DND-41 (cell line): ENCODE measurements around the gene MBNL2.

Experiments used
- ATAC-seq: fragments of 200-7000 bp; cut with Tn5 transposase; 3 replicates; pipeline ENCODE4 v1.9.1; 2021; ENCODE audit warnings: low read depth; ENCODE audit not compliant: insufficient read depth
- DNase-seq: peaks from one replicate; pipeline ENCODE4 v3.0.0-alpha.2; 2020
- H2AFZ ChIP-seq: 2 replicates; pipeline ENCODE4 v1.6.0; 2012; ENCODE audit warnings: low read depth, low read length
- H3K27ac ChIP-seq: 2 replicates; pipeline ENCODE4 v1.5.1; 2012; ENCODE audit warnings: low read length, inconsistent platforms
- H3K27me3 ChIP-seq: fragments of 200-600 bp; sonication (generic); 2 replicates; pipeline ENCODE4 v1.6.0; 2012; ENCODE audit warnings: low read length, mild to moderate bottlenecking, inconsistent platforms; ENCODE audit not compliant: insufficient read depth, poor library complexity
- H3K36me3 ChIP-seq: 2 replicates; pipeline ENCODE4 v1.5.1; 2012; ENCODE audit warnings: low read length, inconsistent platforms; ENCODE audit not compliant: insufficient read depth
- H3K4me1 ChIP-seq: 2 replicates; pipeline ENCODE4 v1.5.1; 2012; ENCODE audit warnings: mild to moderate bottlenecking, low read length; ENCODE audit not compliant: insufficient read depth
- H3K4me2 ChIP-seq: 2 replicates; pipeline ENCODE4 v1.6.0; 2012; ENCODE audit warnings: mild to moderate bottlenecking, moderate library complexity, low read length, inconsistent platforms; ENCODE audit not compliant: insufficient read depth
- H3K4me3 ChIP-seq, 2 experiments: fragments of 200-600 bp in 1 of 2; shearing (Covaris generic) in 1 of 2; 2 replicates each; pipeline ENCODE4 v1.5.1; 2012 to 2016; ENCODE audit warnings: inconsistent platforms in 2 of 2, low read length in 2 of 2, mild to moderate bottlenecking in 2 of 2, low read depth in 1 of 2, moderate library complexity in 1 of 2
- H3K79me2 ChIP-seq: 2 replicates; pipeline ENCODE4 v1.6.0; 2012; ENCODE audit warnings: low read length, inconsistent platforms; ENCODE audit not compliant: insufficient read depth
- H3K9ac ChIP-seq: 2 replicates; pipeline ENCODE4 v1.6.0; 2012; ENCODE audit warnings: low read depth, mild to moderate bottlenecking, inconsistent platforms, low read length, moderate library complexity
- H3K9me3 ChIP-seq: 2 replicates; pipeline ENCODE4 v1.5.1; 2012; ENCODE audit warnings: low read length, moderate library complexity, mild to moderate bottlenecking, inconsistent platforms; ENCODE audit not compliant: insufficient read depth, severe bottlenecking
- H4K20me1 ChIP-seq: 2 replicates; pipeline ENCODE4 v1.6.0; 2012; ENCODE audit warnings: low read length; ENCODE audit not compliant: insufficient read depth
- CTCF ChIP-seq: IDR thresholded peaks from 2 replicates; pipeline ENCODE4 v1.5.1; 2012; ENCODE audit warnings: borderline replicate concordance, low read length, moderate library complexity, mild to moderate bottlenecking; ENCODE audit not compliant: poor library complexity, severe bottlenecking; ENCODE audit errors: extremely low read depth
- EZH2 ChIP-seq: IDR thresholded peaks from 3 replicates; pipeline ENCODE4 v1.6.1; 2012; ENCODE audit warnings: borderline replicate concordance, low read depth, mild to moderate bottlenecking, moderate library complexity, low read length, inconsistent platforms; ENCODE audit not compliant: severe bottlenecking

MBNL2 gene

GRCh38 chr13:97254816-97255215 is 32.7 kb downstream of the MBNL2 start:
- no peaks in the 10 kb centered on the region for H3K79me2 ChIP-seq
- no peaks in the 10 kb centered on the region for H4K20me1 ChIP-seq
- H3K9ac ChIP-seq, result no peak overlapping the region
- no peak for ATAC-seq
- no peak overlapping the region for H3K4me3 ChIP-seq
- H3K4me2 ChIP-seq, result no peak overlapping the region
- no peaks in the 10 kb centered on the region for H3K27me3 ChIP-seq
- H3K36me3 ChIP-seq, result no peaks in the 10 kb centered on the region
- DNase-seq, result no peak
- H3K27ac ChIP-seq, result no peak overlapping the region
- no peaks in the 10 kb centered on the region for H3K9me3 ChIP-seq
- H3K4me1 ChIP-seq, result no peaks in the 10 kb centered on the region
- H2AFZ ChIP-seq, result no peak overlapping the region
- TF ChIP-seq EZH2, result no peak
- TF ChIP-seq CTCF, result no peak

GRCh38 chr13:97255515-97256021 is 33.4 kb downstream of the MBNL2 start:
- Histone ChIP-seq H3K9me3 (no peaks in the 10 kb centered on the region), H3K79me2 (no peaks in the 10 kb centered on the region), H4K20me1 (no peaks in the 10 kb centered on the region), H3K4me3 (no peak overlapping the region), H3K36me3 (no peaks in the 10 kb centered on the region), H2AFZ (no peak overlapping the region), H3K4me1 (no peaks in the 10 kb centered on the region), H3K27me3 (no peaks in the 10 kb centered on the region), H3K27ac (no peak overlapping the region), H3K4me2 (no peak overlapping the region), H3K9ac (no peak overlapping the region)
- DNase-seq (no peak), ATAC-seq (no peak)
- no peak for TF ChIP-seq CTCF
- no peak for TF ChIP-seq EZH2

DNA sequence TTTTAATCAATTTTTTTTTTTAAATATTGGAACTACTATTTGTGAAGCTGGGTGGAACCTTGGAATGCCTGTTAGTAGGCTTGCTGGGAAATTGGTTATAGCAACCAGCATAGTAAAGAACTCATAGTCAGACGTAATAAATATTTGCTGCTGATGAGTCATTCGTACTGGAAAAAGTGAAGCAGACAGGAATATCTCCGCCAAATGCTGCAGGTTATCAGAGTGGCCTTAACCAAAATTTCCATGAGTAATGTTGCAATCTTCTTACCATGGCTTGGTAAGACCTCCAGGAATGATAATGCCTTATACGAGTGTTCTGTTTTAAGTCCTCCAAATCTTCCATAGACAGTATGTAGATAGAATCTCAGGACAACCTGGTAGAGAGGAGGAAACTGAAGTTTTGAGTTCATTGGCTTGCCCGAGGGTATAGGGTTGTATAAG is 34.2 kb downstream of the MBNL2 start:
- no peaks in the 10 kb centered on the region for H3K9me3 ChIP-seq
- H3K4me2 ChIP-seq, result no peak overlapping the region
- no peak overlapping the region for H3K4me3 ChIP-seq
- H3K36me3 ChIP-seq, result no peaks in the 10 kb centered on the region
- no peak overlapping the region for H3K27ac ChIP-seq
- H3K79me2 ChIP-seq, result no peaks in the 10 kb centered on the region
- TF ChIP-seq CTCF (no peak), EZH2 (no peak)
- H3K9ac ChIP-seq, result no peak overlapping the region
- no peaks in the 10 kb centered on the region for H3K4me1 ChIP-seq
- no peak for ATAC-seq
- no peaks in the 10 kb centered on the region for H4K20me1 ChIP-seq
- DNase-seq, result no peak
- no peak overlapping the region for H2AFZ ChIP-seq
- no peaks in the 10 kb centered on the region for H3K27me3 ChIP-seq
